HepG2 (cell line): ENCODE data around the gene UEVLD. TPM values are rescaled to one million over a fixed set of nuclear protein-coding genes. Genes with fewer than 3 reads are reported as not detected.

Source experiments
- AHDC1 ChIP-seq: sonication (generic); formaldehyde crosslinking; IDR thresholded peaks from 2 replicates; pipeline ENCODE4 v1.5.1; 2020; ENCODE audit warnings: mild to moderate bottlenecking, missing genetic modification reagents, borderline replicate concordance
- AKNA ChIP-seq: sonication (generic); formaldehyde crosslinking; IDR thresholded peaks from 2 replicates; pipeline ENCODE4 v1.4.0; 2020; ENCODE audit warnings: missing genetic modification reagents, borderline replicate concordance
- ELF4 ChIP-seq: sonication (generic); formaldehyde crosslinking; IDR thresholded peaks from 2 replicates; pipeline ENCODE4 v1.5.0; 2020; ENCODE audit warnings: missing genetic modification reagents, mild to moderate bottlenecking, moderate library complexity, borderline replicate concordance
- HBP1 ChIP-seq: IDR thresholded peaks from 2 replicates; pipeline ENCODE4 v1.6.1; 2016; ENCODE audit warnings: low read depth, control low read depth
- HNF1A ChIP-seq, 2 experiments: sonication (generic) in 1 of 2; formaldehyde crosslinking in 1 of 2; IDR thresholded peaks; 2 replicates each; pipeline versions ENCODE4 v1.4.0 to v1.6.1; 2016 to 2020; ENCODE audit warnings: borderline replicate concordance in 1 of 2, low read depth in 1 of 2, mild to moderate bottlenecking in 1 of 2, missing genetic modification reagents in 1 of 2
- PHF20 ChIP-seq: sonication (generic); formaldehyde crosslinking; IDR thresholded peaks from 2 replicates; pipeline ENCODE4 v1.5.0; 2020; ENCODE audit warnings: mild to moderate bottlenecking, missing genetic modification reagents
- SIN3A ChIP-seq: IDR thresholded peaks from 2 replicates; pipeline ENCODE4 v1.6.1; 2011; ENCODE audit warnings: low read depth, mild to moderate bottlenecking, control low read depth, low read length, borderline replicate concordance
- TCF7L2 ChIP-seq: IDR thresholded peaks from 2 replicates; pipeline ENCODE4 v1.6.1; 2011; ENCODE audit warnings: mild to moderate bottlenecking, low read depth, low read length, moderate library complexity
- THYN1 ChIP-seq: sonication (generic); formaldehyde crosslinking; IDR thresholded peaks from 2 replicates; pipeline ENCODE4 v1.8.1; 2023; ENCODE audit warnings: low read depth, mild to moderate bottlenecking, moderate library complexity, missing genetic modification reagents, borderline replicate concordance
- ZBTB20 ChIP-seq: sonication (generic); formaldehyde crosslinking; IDR thresholded peaks from 2 replicates; pipeline ENCODE4 v1.8.1; 2023; ENCODE audit warnings: missing genetic modification reagents, low read depth, mild to moderate bottlenecking, borderline replicate concordance
- ZNF790 ChIP-seq: sonication (generic); formaldehyde crosslinking; IDR thresholded peaks from 2 replicates; pipeline ENCODE4 v1.8.0; 2022; ENCODE audit warnings: missing genetic modification reagents, mild to moderate bottlenecking, borderline replicate concordance
- polyA plus RNA-seq, 8 experiments: library from polyadenylated mRNA; depleted of rRNA in 3 of 8; stranded (reverse) in 7 of 8; unstranded in 1 of 8; fragments of >200 nt; fragmentation: Illumina TruSeq in 4 of 8; extraction: Trizol in 4 of 8; gene quantifications; 2 replicates each; pipeline versions ENCODE4 v1.2.1 to v1.2.3, GENCODE V29; 2011 to 2016; ENCODE audit warnings: low read depth in 4 of 8, missing spikeins in 1 of 8, mixed read lengths in 1 of 8; ENCODE audit not compliant: insufficient read depth in 1 of 8
- total RNA-seq, 5 experiments: library from RNA; depleted of rRNA; stranded (reverse); fragments of >200 nt; fragmentation: Illumina TruSeq; extraction: Trizol; gene quantifications; 2 replicates each; pipeline ENCODE4 v1.2.3, GENCODE V29; 2016; ENCODE audit warnings: low read depth in 1 of 5

The UEVLD gene
- total and polyA plus RNA-seq, 2 of the 13 experiments (the other 11 are each of a cell fraction or from before 2014, with no cell fraction given), result 5.7 to 13.7 TPM

- TF ChIP-seq AHDC1 (CRISPR knock-in tag), result no peak
- no peak for TF ChIP-seq PHF20 (CRISPR knock-in tag)
- no peak for TF ChIP-seq THYN1 (CRISPR knock-in tag)
- no peak for TF ChIP-seq TCF7L2
- TF ChIP-seq ZNF790 (CRISPR knock-in tag), result no peak
- no peak for TF ChIP-seq SIN3A
- TF ChIP-seq HNF1A (IDR thresholded peaks at IDR 0.05; ENCODE audit: low read depth), result peak; percentile 92
- peak; percentile 98 for TF ChIP-seq HNF1A (CRISPR knock-in tag; IDR thresholded peaks at IDR 0.05; ENCODE audit: borderline replicate concordance)
- no peak for TF ChIP-seq HBP1 (CRISPR knock-in tag)
- TF ChIP-seq ZBTB20 (CRISPR knock-in tag), result no peak
- TF ChIP-seq AKNA (CRISPR knock-in tag), result no peak
- TF ChIP-seq ELF4, result no peak
These were observed 9.4 kb downstream of the UEVLD start (continued) for GRCh38 chr11:18578975-18579598.
